ENCODE measurements around the gene JADE1.

Gene JADE1

GRCh38 chr4:128809477-128810330 lies at the start of gene JADE1:
JADE1 (plus strand) TSS chr4:128809700; CDS start chr4:128831759, 22,059 bp downstream.
- peak; percentile 71 to 82 for DNase-seq

- no peak for DNase-seq
These were observed 42.7 kb upstream of the JADE1 start for GRCh38 chr4:128766781-128767180.

GRCh38 chr4:128768373-128768996 lies 41.0 kb upstream of the JADE1 start:
- DNase-seq, result no peak

- DNase-seq, result no peak
These were observed 40.5 kb upstream of the JADE1 start for GRCh38 chr4:128769011-128769410.

- no peak for DNase-seq
These were observed 38.7 kb upstream of the JADE1 start for GRCh38 chr4:128770807-128771206.

GRCh38 chr4:128775477-128775876 lies 34.0 kb upstream of the JADE1 start:
- DNase-seq, result no peak

GRCh38 chr4:128775916-128776315 lies 33.6 kb upstream of the JADE1 start:
- DNase-seq, result no peak

- DNase-seq, result peak in 1 of 2 experiments; percentile 2
These were observed 32.7 kb upstream of the JADE1 start for GRCh38 chr4:128776794-128777216.

- DNase-seq, result no peak
These were observed 28.8 kb upstream of the JADE1 start for GRCh38 chr4:128780688-128781087.

- DNase-seq, result no peak
These were observed 27.3 kb upstream of the JADE1 start for GRCh38 chr4:128782076-128782715.

GRCh38 chr4:128782875-128783614 lies 26.5 kb upstream of the JADE1 start:
- DNase-seq, result no peak

- no peak for DNase-seq
These were observed 21.8 kb upstream of the JADE1 start for GRCh38 chr4:128787509-128788311.

- no peak for DNase-seq
These were observed 15.4 kb upstream of the JADE1 start for GRCh38 chr4:128793859-128794672.

- DNase-seq, result no peak
These were observed 12.6 kb upstream of the JADE1 start for GRCh38 chr4:128796934-128797333.

GRCh38 chr4:128800284-128800683 lies 9.2 kb upstream of the JADE1 start:
- no peak for DNase-seq

GRCh38 chr4:128800701-128801284 lies 8.7 kb upstream of the JADE1 start:
- DNase-seq, result no peak

GRCh38 chr4:128802680-128803628 lies 6.5 kb upstream of the JADE1 start:
- no peak for DNase-seq

- no peak for DNase-seq
These were observed 5.7 kb upstream of the JADE1 start for GRCh38 chr4:128803783-128804182.

- peak in 1 of 2 experiments; percentile 15 for DNase-seq
These were observed 901 bp downstream of the JADE1 start for GRCh38 chr4:128810331-128810870.
